GM19025 (cell line): Measurements from ENCODE around the gene TRIM14.

Source experiments
- ATAC-seq: cut with Tn5 transposase; IDR thresholded peaks from one replicate; pipeline ENCODE4 v1.9.1; 2021; ENCODE audit warnings: mild to moderate bottlenecking, low read depth, moderate library complexity; ENCODE audit not compliant: unreplicated experiment

TRIM14 gene, protein sequence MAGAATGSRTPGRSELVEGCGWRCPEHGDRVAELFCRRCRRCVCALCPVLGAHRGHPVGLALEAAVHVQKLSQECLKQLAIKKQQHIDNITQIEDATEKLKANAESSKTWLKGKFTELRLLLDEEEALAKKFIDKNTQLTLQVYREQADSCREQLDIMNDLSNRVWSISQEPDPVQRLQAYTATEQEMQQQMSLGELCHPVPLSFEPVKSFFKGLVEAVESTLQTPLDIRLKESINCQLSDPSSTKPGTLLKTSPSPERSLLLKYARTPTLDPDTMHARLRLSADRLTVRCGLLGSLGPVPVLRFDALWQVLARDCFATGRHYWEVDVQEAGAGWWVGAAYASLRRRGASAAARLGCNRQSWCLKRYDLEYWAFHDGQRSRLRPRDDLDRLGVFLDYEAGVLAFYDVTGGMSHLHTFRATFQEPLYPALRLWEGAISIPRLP

GRCh38 chr9:98118640-98119601 lies at the start of gene TRIM14:
TSS of gene TRIM14 (minus strand) at chr9:98119222. CDS start at chr9:98119188, 34 bp downstream.
- peak; percentile 50 for ATAC-seq

- ATAC-seq = no peak
Observed at GRCh38 chr9:98168153-98168780, 49.2 kb upstream of the TRIM14 start.

GRCh38 chr9:98164912-98165311 lies 45.9 kb upstream of the TRIM14 start:
- ATAC-seq = no peak

- ATAC-seq = no peak
Observed at GRCh38 chr9:98162613-98163012, 43.6 kb upstream of the TRIM14 start.

GRCh38 chr9:98161851-98162250 lies 42.8 kb upstream of the TRIM14 start:
- no peak for ATAC-seq

DNA sequence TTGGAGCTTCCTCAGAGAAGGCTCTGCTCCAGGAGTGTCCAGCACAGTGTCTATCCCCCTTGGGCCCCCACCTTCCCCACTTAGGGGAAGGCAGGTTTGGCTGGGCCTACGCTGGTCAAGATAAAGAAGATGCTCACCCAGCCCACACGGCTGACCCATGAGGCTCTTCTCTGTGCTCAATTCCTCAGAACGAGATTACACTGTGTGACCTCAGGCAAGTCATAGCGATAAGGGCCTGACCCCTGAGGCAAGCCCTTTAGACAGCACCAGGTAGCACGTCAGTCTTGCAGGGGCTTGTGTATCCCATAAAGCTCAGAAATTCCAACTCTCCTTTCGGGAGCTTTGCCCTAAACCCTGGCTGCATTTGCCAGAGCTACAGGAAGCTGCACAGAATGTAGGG lies 40.8 kb upstream of the TRIM14 start:
- no peak for ATAC-seq

DNA sequence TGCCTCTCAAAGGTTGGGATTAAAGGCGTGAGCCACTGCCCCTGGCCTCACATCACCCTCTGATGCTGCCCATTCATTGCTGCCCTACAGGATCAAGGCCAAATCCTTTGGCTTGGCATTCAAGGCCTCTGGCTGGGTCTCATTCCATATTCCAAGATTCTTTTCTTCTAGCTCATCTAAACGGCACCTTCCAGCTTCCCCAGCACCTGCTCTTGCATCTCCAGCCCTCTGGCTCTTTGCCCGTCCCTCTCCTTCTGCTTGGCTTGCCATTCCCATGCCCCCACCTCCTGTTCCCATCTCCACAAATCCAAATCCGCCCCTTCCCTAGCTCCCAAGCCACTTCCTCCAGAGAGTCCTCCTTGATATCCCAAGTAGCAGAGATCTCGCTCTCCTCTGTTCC lies 40.3 kb upstream of the TRIM14 start:
- ATAC-seq = no peak

- ATAC-seq = no peak
Observed at GRCh38 chr9:98158071-98158831, 39.2 kb upstream of the TRIM14 start.

- no peak for ATAC-seq
Observed at GRCh38 chr9:98157372-98157771, 38.4 kb upstream of the TRIM14 start.

GRCh38 chr9:98154678-98155077 lies 35.7 kb upstream of the TRIM14 start:
- ATAC-seq = no peak

- ATAC-seq = no peak
Observed at GRCh38 chr9:98152526-98152925, 33.5 kb upstream of the TRIM14 start.

- no peak for ATAC-seq
Observed at GRCh38 chr9:98150721-98151120, 31.7 kb upstream of the TRIM14 start.

GRCh38 chr9:98150164-98150563 lies 31.1 kb upstream of the TRIM14 start:
- ATAC-seq = no peak

DNA sequence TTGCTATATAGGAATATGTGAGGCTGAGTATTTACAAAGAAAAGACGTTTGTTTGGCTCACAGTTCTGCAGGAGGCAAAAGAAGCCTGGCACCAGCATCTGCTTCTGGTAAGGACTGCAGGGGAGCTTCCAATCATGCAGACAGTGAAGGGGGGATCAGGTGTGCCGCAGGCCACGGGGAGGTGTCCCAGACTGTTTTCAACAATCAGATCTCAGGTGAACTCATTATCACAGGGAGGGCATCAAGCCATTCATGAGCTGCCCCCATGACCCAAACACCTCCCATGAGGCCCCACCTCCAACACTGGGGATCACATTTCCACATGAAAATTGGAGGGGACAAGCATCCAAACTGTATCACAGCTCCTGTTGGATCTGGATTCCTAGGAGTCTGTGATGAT lies 30.4 kb upstream of the TRIM14 start:
- ATAC-seq = no peak

- ATAC-seq = no peak
Observed at GRCh38 chr9:98148486-98148885, 29.5 kb upstream of the TRIM14 start.

DNA sequence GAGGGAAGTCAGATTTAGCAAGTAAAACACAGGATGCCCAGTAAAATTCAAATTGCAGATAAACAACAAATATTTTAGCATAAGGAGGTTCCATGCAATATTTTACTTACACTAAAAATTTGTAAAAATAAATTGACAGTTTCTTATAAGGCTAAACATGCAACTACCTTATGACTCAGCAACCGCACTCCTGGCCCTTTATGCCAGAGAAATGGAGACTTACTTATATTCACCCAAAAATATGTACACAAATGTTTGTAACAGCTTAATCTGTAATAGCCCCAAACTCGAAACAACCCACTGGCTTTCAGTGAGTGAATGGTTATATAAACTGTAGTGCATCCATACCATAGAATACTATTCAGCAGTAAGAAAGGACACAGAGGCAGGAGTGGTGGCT lies 28.6 kb upstream of the TRIM14 start:
- ATAC-seq = no peak

DNA sequence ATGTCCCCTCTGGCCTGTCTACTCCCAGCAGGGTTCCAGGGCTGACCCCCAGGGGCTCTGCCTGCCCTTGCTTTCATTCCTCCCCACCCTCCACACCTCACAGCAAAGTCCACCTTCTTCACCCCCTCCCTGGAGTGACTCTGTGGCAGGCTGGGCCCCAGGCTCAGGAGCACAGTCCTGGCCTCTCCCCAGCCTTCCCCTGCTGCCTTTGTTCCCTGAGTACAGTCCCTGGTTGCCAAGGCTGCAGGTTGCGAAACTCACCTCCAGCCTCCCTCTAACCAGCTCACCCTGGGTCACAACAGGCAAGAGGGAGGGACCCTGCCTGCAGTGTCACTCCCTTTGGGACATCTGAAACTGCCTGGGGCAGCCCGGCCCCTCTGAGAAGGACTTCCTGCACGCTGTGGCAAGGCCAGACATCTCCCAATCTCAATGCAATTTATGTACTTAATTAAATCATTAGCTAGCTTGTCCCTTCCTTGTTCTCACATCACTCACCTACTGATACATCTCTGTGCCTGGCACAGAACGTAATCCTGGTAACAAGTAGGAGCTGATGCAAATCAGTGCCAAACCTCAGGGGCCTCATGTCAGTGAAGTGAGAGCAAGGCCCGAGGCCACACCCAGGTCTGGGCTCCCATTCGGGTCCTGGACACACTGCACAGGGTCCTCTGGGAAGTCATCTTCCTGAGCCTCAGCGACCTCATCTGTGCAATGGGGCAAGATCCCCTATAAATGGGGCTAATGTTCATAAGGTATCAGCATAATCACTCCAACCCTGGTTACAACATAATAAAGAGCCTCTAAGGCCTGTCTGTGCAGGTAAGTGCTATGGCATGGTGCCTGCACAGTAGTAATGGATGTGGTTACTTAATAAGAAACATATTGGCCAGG lies 27.3 kb upstream of the TRIM14 start:
- ATAC-seq = peak; percentile 58

GRCh38 chr9:98144631-98145030 lies 25.6 kb upstream of the TRIM14 start:
- ATAC-seq = no peak

DNA sequence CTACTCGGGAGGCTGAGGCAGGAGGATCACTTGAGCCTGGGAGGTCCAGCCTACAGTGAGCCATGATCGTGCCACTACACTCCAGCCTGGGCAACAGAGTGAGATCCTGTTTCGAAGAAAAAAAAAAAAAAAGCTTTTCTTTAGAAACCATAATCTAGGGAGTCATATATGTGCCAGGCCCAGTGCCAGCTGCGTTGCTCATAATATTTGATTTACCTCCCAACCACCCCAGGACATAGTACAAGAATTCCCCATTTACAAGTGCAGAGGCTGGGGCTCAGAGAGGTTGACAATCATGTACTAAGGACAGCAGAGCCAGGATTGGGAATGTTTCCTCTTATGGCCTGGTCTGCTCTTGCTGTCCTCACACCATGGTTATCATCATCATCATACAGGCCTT lies 25.1 kb upstream of the TRIM14 start:
- no peak for ATAC-seq
